Measurements from ENCODE around the gene MGAT4C. TPM values are rescaled to one million over a fixed set of nuclear protein-coding genes. Genes with fewer than 3 reads are reported as not detected.

Gene MGAT4C
- total RNA-seq, 4 donors from 2014 or later, result 0.16 TPM; not detected in 3

- no peak for TF ChIP-seq CTCF (IDR thresholded peaks at IDR 0.05; ENCODE audit: low read depth)
These were observed 116.5 kb downstream of the MGAT4C start for GRCh38 chr12:86139671-86140070.

- no peak for TF ChIP-seq CTCF (IDR thresholded peaks at IDR 0.05; ENCODE audit: low read depth)
These were observed 117.4 kb downstream of the MGAT4C start for GRCh38 chr12:86138770-86139169.

- no peak for TF ChIP-seq CTCF (IDR thresholded peaks at IDR 0.05; ENCODE audit: low read depth)
These were observed 118.3 kb downstream of the MGAT4C start for GRCh38 chr12:86137936-86138335.

GRCh38 chr12:86134561-86134960, 121.6 kb downstream of the MGAT4C start:
- TF ChIP-seq CTCF (IDR thresholded peaks at IDR 0.05; ENCODE audit: low read depth), result no peak

GRCh38 chr12:86122846-86123468, 133.2 kb downstream of the MGAT4C start:
- TF ChIP-seq CTCF (IDR thresholded peaks at IDR 0.05; ENCODE audit: low read depth), result no peak

- TF ChIP-seq CTCF (IDR thresholded peaks at IDR 0.05; ENCODE audit: low read depth), result no peak
These were observed 138.0 kb downstream of the MGAT4C start for GRCh38 chr12:86118161-86118560.

- TF ChIP-seq CTCF (IDR thresholded peaks at IDR 0.05; ENCODE audit: low read depth), result no peak
These were observed 138.5 kb downstream of the MGAT4C start for GRCh38 chr12:86117711-86118110.
